Measurements from ENCODE around the gene GPX5.

- TF ChIP-seq CTCF (conservative IDR thresholded peaks at IDR 0.05; ENCODE audit: low read length) (no peak), EZH2phosphoT487 (IDR thresholded peaks at IDR 0.05; ENCODE audit: borderline replicate concordance) (no peak)
Measured at GRCh38 chr6:28568515-28569108, 42.9 kb downstream of the GPX5 start.
